ENCODE results near the gene MUC12. TPM values are rescaled to one million over a fixed set of nuclear protein-coding genes. Genes with fewer than 3 reads are reported as not detected.

The MUC12 gene
- total RNA-seq, 1 donor from 2014 or later: not detected

GRCh38 chr7:100952641-100953040 lies 16.7 kb upstream of the MUC12 start:
- DNase-seq (no peak), ATAC-seq (ENCODE audit: poor library complexity) (no peak)
- intact Hi-C loops (cut with DNase I): no loop called here

GRCh38 chr7:100957832-100958421 lies 11.4 kb upstream of the MUC12 start:
- DNase-seq (no peak), ATAC-seq (ENCODE audit: poor library complexity) (no peak)
- intact Hi-C loops (cut with DNase I): no loop called here

GRCh38 chr7:100959894-100960293 lies 9.5 kb upstream of the MUC12 start:
- ATAC-seq (ENCODE audit: poor library complexity) (no peak), DNase-seq (no peak)
- intact Hi-C loops (cut with DNase I): no loop called here

GRCh38 chr7:100962537-100962936 lies 6.8 kb upstream of the MUC12 start:
- intact Hi-C loops (cut with DNase I): no loop called here
- ATAC-seq (ENCODE audit: poor library complexity) (no peak), DNase-seq (no peak)

GRCh38 chr7:100963386-100963785 lies 6.0 kb upstream of the MUC12 start:
- no peak for ATAC-seq (ENCODE audit: poor library complexity)
- intact Hi-C loops (cut with DNase I): no loop called here

GRCh38 chr7:100963874-100964273 lies 5.5 kb upstream of the MUC12 start:
- ATAC-seq (ENCODE audit: poor library complexity) (no peak), DNase-seq (no peak)
- intact Hi-C loops (cut with DNase I): no loop called here

More at GRCh38 chr7:100963386-100963785, 6.0 kb upstream of the MUC12 start:
- no peak for DNase-seq

- DNase-seq (no peak), ATAC-seq (ENCODE audit: poor library complexity) (no peak)
- intact Hi-C loops (cut with DNase I): loop anchor here (5.0 kb wide), 1 partner anchor 93 kb away; no protein-coding TSS in a partner anchor
These were observed 4.7 kb upstream of the MUC12 start for GRCh38 chr7:100964630-100965029.

GRCh38 chr7:100965045-100965722 lies 4.2 kb upstream of the MUC12 start:
- intact Hi-C loops (cut with DNase I): loop anchor here (5.0 kb wide), 1 partner anchor 92 kb away; no protein-coding TSS in a partner anchor
- ATAC-seq (ENCODE audit: poor library complexity): no peak
- DNase-seq: no peak

- peak; percentile 77 for DNase-seq
- ATAC-seq (ENCODE audit: poor library complexity): peak; percentile 75
- intact Hi-C loops (cut with DNase I): loop anchor here (5.0 kb wide), 1 partner anchor 91 kb away; no protein-coding TSS in a partner anchor
These were observed 3.4 kb upstream of the MUC12 start for GRCh38 chr7:100965723-100966541.

- intact Hi-C loops (cut with DNase I): loop anchor here (5.0 kb wide), 1 partner anchor 91 kb away; no protein-coding TSS in a partner anchor
- ATAC-seq (ENCODE audit: poor library complexity): no peak
- DNase-seq: no peak
These were observed 2.6 kb upstream of the MUC12 start for GRCh38 chr7:100966542-100967291.

- intact Hi-C loops (cut with DNase I): loop anchor here (5.0 kb wide), 1 partner anchor 90 kb away; no protein-coding TSS in a partner anchor
- DNase-seq: no peak
These were observed 2.0 kb upstream of the MUC12 start for GRCh38 chr7:100967292-100967863.

GRCh38 chr7:100968031-100968430 lies 1.3 kb upstream of the MUC12 start:
- DNase-seq: no peak
- no peak for ATAC-seq (ENCODE audit: poor library complexity)
- intact Hi-C loops (cut with DNase I): loop anchor here (5.0 kb wide), 1 partner anchor 89 kb away; no protein-coding TSS in a partner anchor

More at GRCh38 chr7:100967292-100967863, 2.0 kb upstream of the MUC12 start:
- no peak for ATAC-seq (ENCODE audit: poor library complexity)

- DNase-seq (no peak), ATAC-seq (ENCODE audit: poor library complexity) (no peak)
- intact Hi-C loops (cut with DNase I): loop anchor here (5.0 kb wide), 1 partner anchor 89 kb away; no protein-coding TSS in a partner anchor
These were observed 715 bp upstream of the MUC12 start for GRCh38 chr7:100968650-100969049.

GRCh38 chr7:100971111-100972001 lies 2.0 kb downstream of the MUC12 start:
- intact Hi-C loops (cut with DNase I): no loop called here
- no peak for ATAC-seq (ENCODE audit: poor library complexity)
- DNase-seq: no peak

- ATAC-seq (ENCODE audit: poor library complexity): no peak
- intact Hi-C loops (cut with DNase I): no loop called here
These were observed 2.6 kb downstream of the MUC12 start for GRCh38 chr7:100972002-100972347.

GRCh38 chr7:100974021-100974420 lies 4.7 kb downstream of the MUC12 start:
- DNase-seq (no peak), ATAC-seq (ENCODE audit: poor library complexity) (no peak)
- intact Hi-C loops (cut with DNase I): no loop called here

More at GRCh38 chr7:100972002-100972347, 2.6 kb downstream of the MUC12 start:
- DNase-seq: no peak

- DNase-seq: no peak
- peak; percentile 25 for ATAC-seq (ENCODE audit: poor library complexity)
- intact Hi-C loops (cut with DNase I): no loop called here
These were observed 6.0 kb downstream of the MUC12 start for GRCh38 chr7:100975371-100975821.

Data from Right ventricle myocardium superior (tissue), 1 donor.